Transverse colon (tissue), 4 donors: ENCODE measurements around the gene PACS1. TPM values are rescaled to one million over a fixed set of nuclear protein-coding genes. Genes with fewer than 3 reads are reported as not detected.
A peak's percentile ranks its signal among the peaks of the same experiment; 100 is the strongest.

Experiments
- DNase-seq: peaks from one replicate; pipeline ENCODE4 v3.0.0-alpha.2; 2019
- H3K27ac ChIP-seq, 4 donors: fragments of 200-600 bp; sonication (generic); 2 replicates each; pipeline ENCODE4 v1.5.1; 2016 to 2018; ENCODE audit warnings: inconsistent platforms in 4 of 4
- H3K27me3 ChIP-seq: fragments of 200-600 bp; sonication (generic); 2 replicates; pipeline ENCODE4 v1.5.1; 2017; ENCODE audit warnings: inconsistent platforms
- H3K36me3 ChIP-seq, 4 donors: fragments of 200-600 bp; sonication (generic); 2 replicates each; pipeline ENCODE4 v1.5.1; 2017 to 2019; ENCODE audit warnings: inconsistent platforms in 4 of 4
- H3K4me1 ChIP-seq, 4 donors: fragments of 200-600 bp; sonication (generic); 2 replicates each; pipeline ENCODE4 v1.5.1; 2017 to 2020; ENCODE audit warnings: inconsistent platforms in 4 of 4
- H3K4me3 ChIP-seq, 4 donors: fragments of 200-600 bp; sonication (generic); 1 replicate in 1 of 4; 2 replicates in 3 of 4; pipeline versions ENCODE4 v1.5.1 to v1.6.1; 2017 to 2019; ENCODE audit warnings: inconsistent platforms in 4 of 4
- H3K9me3 ChIP-seq, 2 donors: fragments of 200-600 bp; sonication (generic); 2 replicates each; pipeline ENCODE4 v1.5.1; 2017 to 2019; ENCODE audit warnings: inconsistent platforms in 2 of 2
- CTCF ChIP-seq, 5 experiments: fragments of 200-600 bp in 3 of 5; fragments of 450-650 bp in 2 of 5; sonication (generic) in 3 of 5; IDR thresholded peaks; 1 replicate in 2 of 5; 2 replicates in 3 of 5; pipeline ENCODE4 v1.5.1; 2016 to 2017; ENCODE audit warnings: antibody characterized with exemption in 5 of 5, inconsistent platforms in 3 of 5, mild to moderate bottlenecking in 2 of 5, moderate library complexity in 1 of 5
- EP300 ChIP-seq: sonication (generic); formaldehyde crosslinking; IDR thresholded peaks from one replicate; pipeline ENCODE4 v1.6.1; 2017; ENCODE audit warnings: antibody characterized with exemption, low read depth
- POLR2A ChIP-seq: fragments of 450-650 bp; IDR thresholded peaks from one replicate; pipeline ENCODE4 v1.6.1; 2016; ENCODE audit warnings: antibody characterized with exemption, mild to moderate bottlenecking, moderate library complexity
- POLR2AphosphoS5 ChIP-seq, 3 donors: sonication (generic); formaldehyde crosslinking; IDR thresholded peaks; one replicate each; pipeline ENCODE4 v1.6.1; 2016; ENCODE audit warnings: antibody characterized with exemption in 3 of 3
- WGBS, 2 donors: methylation state at CpG; one replicate each; pipeline ENCODE4 v1.1.5; 2018; ENCODE audit warnings: low coverage in 1 of 2; 5-methylcytosine and 5-hydroxymethylcytosine counted together
- in situ Hi-C, 4 donors: fragments of 200-750 bp; cut with MboI; loops; one replicate each; pipeline versions ENCODE4 v1.15.0 to v1.15.1; 2017; ENCODE audit warnings: low sequenced_read_pairs in 3 of 4, low pct_ligation_motif_present in 1 of 4, low pct_unique_long_range_greater_than_20kb in 1 of 4
- intact Hi-C: fragments of 100-400 bp; cut with DNase I; formaldehyde crosslinking; loops from one replicate; pipeline ENCODE4 v1.15.1; 2023; ENCODE audit warnings: low total_unique reads
- total RNA-seq, 4 donors: library from RNA; depleted of rRNA; stranded (reverse); fragments of >200 nt; gene quantifications; one replicate each; pipeline ENCODE4 v1.1.0, GENCODE V29; 2016

The PACS1 gene
- total RNA-seq, 4 donors from 2014 or later, result 9.8 to 52.0 (median 27.2) TPM

DNA sequence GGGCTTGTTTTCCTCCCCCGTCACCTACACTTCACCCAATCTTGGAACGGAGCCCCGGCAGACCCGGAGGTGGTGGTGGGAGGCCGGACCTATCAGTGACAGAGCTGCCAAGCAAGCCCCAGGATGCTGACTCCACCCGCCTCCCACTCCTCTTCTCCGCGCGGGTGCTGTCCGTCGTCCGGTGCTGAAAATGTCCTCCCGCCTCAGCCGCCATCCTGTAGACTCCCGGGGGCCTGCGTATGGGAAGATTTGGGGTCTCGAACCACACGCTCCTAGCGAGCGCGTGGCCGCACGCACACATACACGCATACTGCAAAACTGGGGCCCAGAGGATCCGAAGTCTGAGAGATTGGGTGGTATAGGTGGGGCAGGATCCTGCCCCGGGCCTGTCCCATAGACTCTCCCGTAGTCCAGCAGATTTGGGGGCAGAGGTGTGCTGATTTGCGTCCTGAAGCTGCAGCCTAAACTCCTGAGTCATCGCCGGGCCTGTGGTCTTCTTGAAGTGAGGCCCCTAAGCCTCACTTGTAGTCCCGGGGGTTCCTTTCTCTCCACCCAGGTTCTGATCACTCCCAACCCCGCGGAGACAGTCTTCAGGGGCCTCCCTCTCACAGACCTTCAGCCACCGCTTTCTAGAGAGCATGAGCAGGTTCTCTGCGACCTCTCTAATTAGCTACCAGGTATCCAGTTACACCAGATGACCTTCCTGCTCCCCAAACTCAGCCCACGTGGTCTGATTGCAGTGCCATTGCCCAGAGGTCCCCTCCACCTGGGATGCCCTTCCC, 219.7 kb downstream of the PACS1 start:
- peak; percentile 78 for DNase-seq
- TF ChIP-seq EP300, result no peak
- peaks cover 19 to 38% (median 29%) of the 10 kb centered on the region in 4 donors for H3K4me1 ChIP-seq
- in situ Hi-C loops (loop anchor here in 1 of 4 donors (10.0 kb wide), 1 partner anchor 65 kb away; no protein-coding TSS in a partner anchor), intact Hi-C loops (loop anchor here (10.0 kb wide), 1 partner anchor 65 kb away; no protein-coding TSS in a partner anchor)
- H3K27ac ChIP-seq, result peak overlapping the region; percentile 92 to 97 (median 93)
- no peaks in the 10 kb centered on the region for H3K36me3 ChIP-seq
- H3K27me3 ChIP-seq, result peaks cover 40% of the 10 kb centered on the region
- H3K4me3 ChIP-seq, result peak overlapping the region; percentile 52 to 98 (median 77)
- no peaks in the 10 kb centered on the region for H3K9me3 ChIP-seq
- WGBS, 2 donors, result 0 to 11% methylated on average over 1 to 34 of the region's 36 CpGs

DNA sequence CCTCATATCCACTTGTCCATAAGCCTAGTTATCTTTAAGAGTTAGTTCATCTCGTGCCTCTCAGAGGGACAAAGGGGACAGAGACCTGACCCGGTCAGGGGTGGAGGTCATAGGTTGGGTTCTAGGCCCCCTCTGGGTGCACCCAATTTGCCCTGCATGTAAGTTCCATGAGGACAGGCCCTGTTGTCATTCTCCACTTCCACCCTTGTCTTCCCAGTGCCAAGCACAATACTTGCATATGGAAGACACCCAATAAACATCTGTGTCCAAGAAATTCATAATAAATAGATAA, 220.2 kb downstream of the PACS1 start:
- Histone ChIP-seq H3K4me1 (peaks cover 19 to 38% (median 29%) of the 10 kb centered on the region in 4 donors), H3K4me3 (no peak overlapping the region), H3K27ac (no peak overlapping the region), H3K9me3 (no peaks in the 10 kb centered on the region), H3K27me3 (peaks cover 40% of the 10 kb centered on the region), H3K36me3 (no peaks in the 10 kb centered on the region)
- no peak for DNase-seq
- 64% methylated on average over 2 of the region's 2 CpGs; no CpG with 5 or more reads in 1 of the 2 donors for WGBS, 2 donors
- TF ChIP-seq POLR2AphosphoS5 (IDR thresholded peaks at IDR 0.05) (no peak), EP300 (no peak), POLR2A (no peak)
- intact Hi-C loops, result no loop called here
- in situ Hi-C loops, result no loop called here

DNA sequence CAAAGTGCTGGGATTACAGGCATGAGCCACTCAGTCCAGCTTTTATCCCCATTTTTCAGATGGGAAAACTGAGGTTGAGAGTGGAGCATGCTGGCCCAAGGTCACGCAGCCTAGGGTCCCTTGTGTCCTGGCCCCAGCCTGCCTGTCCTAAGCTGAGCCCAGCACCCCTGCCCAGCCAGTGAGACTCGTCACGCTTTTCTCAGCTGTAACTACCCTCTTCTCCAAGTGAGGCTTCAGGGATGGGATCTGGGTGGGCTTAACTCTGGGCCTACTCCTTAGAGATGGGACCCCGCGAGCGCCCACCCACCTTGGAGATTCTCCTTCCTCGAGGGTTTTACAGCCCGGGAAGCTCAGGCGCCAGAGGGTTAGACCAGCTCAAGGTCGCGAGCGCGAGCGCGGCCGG, 221.2 kb downstream of the PACS1 start:
- Histone ChIP-seq H3K9me3 (no peaks in the 10 kb centered on the region), H3K27ac (no peak overlapping the region), H3K27me3 (peaks cover 51% of the 10 kb centered on the region), H3K36me3 (no peaks in the 10 kb centered on the region), H3K4me1 (peaks cover 19 to 38% (median 29%) of the 10 kb centered on the region in 4 donors), H3K4me3 (peak overlapping the region in 2 of 4 donors; percentile 39 to 56)
- DNase-seq, result no peak
- 22% methylated on average over 14 of the region's 16 CpGs; no CpG with 5 or more reads in 1 of the 2 donors for WGBS, 2 donors
- in situ Hi-C loops (no loop called here), intact Hi-C loops (no loop called here)
- TF ChIP-seq POLR2AphosphoS5 (IDR thresholded peaks at IDR 0.05) (no peak), CTCF (IDR thresholded peaks at IDR 0.05) (no peak), EP300 (no peak), POLR2A (no peak)

- TF ChIP-seq POLR2AphosphoS5 (IDR thresholded peaks at IDR 0.05), result no peak
- TF ChIP-seq POLR2A, result no peak
- no peak for TF ChIP-seq EP300
- no peak for TF ChIP-seq CTCF (IDR thresholded peaks at IDR 0.05)
- no peak within 1 kb of the TSS for H3K27ac ChIP-seq
Measured at GRCh38 chr11:66291706-66292542, 221.9 kb downstream of the PACS1 start, which contains the start of gene TMEM151A. Gene TMEM151A, plus strand, starts transcription at chr11:66291894. Its CDS starts 120 bp downstream, at chr11:66292014.

More at GRCh38 chr11:66291706-66292542, 221.9 kb downstream of the PACS1 start, which contains the start of gene TMEM151A:
- no peaks in the 10 kb centered on the region for H3K36me3 ChIP-seq
- peak within 1 kb of the TSS in 3 of 4 donors; percentile 28 to 56 (median 39) for H3K4me3 ChIP-seq
- peaks cover 19 to 37% (median 29%) of the 10 kb centered on the region in 4 donors for H3K4me1 ChIP-seq
- in situ Hi-C loops, result no loop called here
- H3K27me3 ChIP-seq, result peaks cover 53% of the 10 kb centered on the region
- intact Hi-C loops, result no loop called here
- H3K9me3 ChIP-seq, result no peaks in the 10 kb centered on the region
- 2% methylated on average over 49 of the region's 95 CpGs; no CpG with 5 or more reads in 1 of the 2 donors for WGBS, 2 donors
- no peak for DNase-seq
